HEK293T (cell line): ENCODE results near the gene LNP1.

ENCODE experiments used
- ARNT ChIP-seq: fragments of 450-650 bp; IDR thresholded peaks from 2 replicates; pipeline ENCODE4 v1.6.1; 2017; ENCODE audit warnings: mild to moderate bottlenecking
- BHLHE40 ChIP-seq: fragments of 450-650 bp; IDR thresholded peaks from 2 replicates; pipeline ENCODE4 v1.6.1; 2016; ENCODE audit warnings: mild to moderate bottlenecking, moderate library complexity, borderline replicate concordance
- ELF4 ChIP-seq: fragments of 450-650 bp; IDR thresholded peaks from 2 replicates; pipeline ENCODE4 v1.6.1; 2017; ENCODE audit warnings: antibody characterized with exemption
- FOXM1 ChIP-seq: fragments of 450-650 bp; IDR thresholded peaks from 2 replicates; pipeline ENCODE4 v1.6.1; 2017; ENCODE audit warnings: mild to moderate bottlenecking, borderline replicate concordance
- HDGF ChIP-seq: fragments of 450-650 bp; IDR thresholded peaks from 2 replicates; pipeline ENCODE4 v1.6.1; 2017; ENCODE audit warnings: antibody characterized with exemption, borderline replicate concordance
- NFRKB ChIP-seq: fragments of 450-650 bp; IDR thresholded peaks from 2 replicates; pipeline ENCODE4 v1.6.1; 2016; ENCODE audit warnings: mild to moderate bottlenecking, moderate library complexity
- SP1 ChIP-seq: fragments of 450-650 bp; IDR thresholded peaks from 2 replicates; pipeline ENCODE4 v1.6.1; 2017
- SUZ12 ChIP-seq: fragments of 450-650 bp; IDR thresholded peaks from 2 replicates; pipeline ENCODE4 v1.6.1; 2016; ENCODE audit warnings: mild to moderate bottlenecking

DNA sequence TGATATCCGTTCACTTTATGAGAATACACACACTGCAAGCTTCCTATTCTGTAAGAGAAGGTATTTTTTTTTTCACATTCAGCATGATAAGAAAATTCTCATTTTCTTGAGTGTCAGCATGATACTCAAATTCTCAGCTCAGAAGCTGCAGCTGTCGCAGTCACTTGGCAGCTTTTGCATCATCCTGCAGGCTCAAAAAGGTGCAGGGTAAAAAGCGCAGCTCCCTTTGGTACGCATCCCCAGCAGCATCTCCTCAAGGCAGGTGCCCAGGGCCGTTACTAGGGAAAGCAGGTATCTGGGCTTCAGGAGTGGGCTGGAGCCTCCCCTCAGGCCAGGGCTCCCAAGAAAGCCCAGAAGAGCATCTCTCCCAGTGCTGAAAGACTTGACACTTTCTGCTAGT, 22.3 kb downstream of the LNP1 start:
- TF ChIP-seq ELF4 (no peak), BHLHE40 (no peak), ARNT (no peak), SP1 (no peak), NFRKB (no peak), FOXM1 (no peak), HDGF (no peak), SUZ12 (no peak)
